COLO668 (cell line): ENCODE measurements around the gene LAMC3.
"Not testable (repeated sequence)": the region's sequence is repeated elsewhere in the genome, so short reads cannot be mapped to it uniquely, and the experiment has no call there.

Experiments used
- DNase-seq: peaks from one replicate; lab custom pipeline; 2025; ENCODE audit not compliant: unreplicated experiment; lab: John Stamatoyannopoulos, UW

LAMC3 gene

GRCh38 chr9:131028221-131028884 is 19.4 kb downstream of the LAMC3 start:
- no peak for DNase-seq

- DNase-seq, result no peak
Observed at GRCh38 chr9:131028931-131029573, 20.1 kb downstream of the LAMC3 start.

GRCh38 chr9:131029574-131029952 is 20.6 kb downstream of the LAMC3 start:
- no peak for DNase-seq

GRCh38 chr9:131030239-131031004 is 21.4 kb downstream of the LAMC3 start:
- DNase-seq, result no peak

GRCh38 chr9:131031005-131031641 is 22.1 kb downstream of the LAMC3 start:
- no peak for DNase-seq

GRCh38 chr9:131031642-131032005 is 22.6 kb downstream of the LAMC3 start:
- no peak for DNase-seq

- DNase-seq, result no peak
Observed at GRCh38 chr9:131032384-131032783, 23.4 kb downstream of the LAMC3 start.

- DNase-seq, result no peak
Observed at GRCh38 chr9:131033269-131034224, 24.6 kb downstream of the LAMC3 start.

GRCh38 chr9:131034268-131034667 is 25.3 kb downstream of the LAMC3 start:
- DNase-seq, result no peak

- not testable (repeated sequence) for DNase-seq
Observed at GRCh38 chr9:131034749-131035148, 25.8 kb downstream of the LAMC3 start.

- no peak for DNase-seq
Observed at GRCh38 chr9:131035548-131035947, 26.6 kb downstream of the LAMC3 start.

GRCh38 chr9:131036071-131036470 is 27.1 kb downstream of the LAMC3 start:
- DNase-seq, result no peak

- DNase-seq, result no peak
Observed at GRCh38 chr9:131036529-131037334, 27.8 kb downstream of the LAMC3 start.

- DNase-seq, result no peak
Observed at GRCh38 chr9:131037335-131038255, 28.6 kb downstream of the LAMC3 start.

GRCh38 chr9:131038256-131039128 is 29.5 kb downstream of the LAMC3 start:
- no peak for DNase-seq

GRCh38 chr9:131039129-131039954 is 30.4 kb downstream of the LAMC3 start:
- DNase-seq, result no peak

- no peak for DNase-seq
Observed at GRCh38 chr9:131042666-131043065, 33.7 kb downstream of the LAMC3 start.
